Activated T-helper 17 cell treated with anti-CD3 and anti-CD28 coated beads, Interleukin-2, amount 50 U/mL, for 72 hours (primary cell): ENCODE results near the gene MDFIC2. TPM values are rescaled to one million over a fixed set of nuclear protein-coding genes. Genes with fewer than 3 reads are reported as not detected.
"Not testable (repeated sequence)": the region's sequence is repeated elsewhere in the genome, so short reads cannot be mapped to it uniquely, and the experiment has no call there.

Experiments
- ATAC-seq: fragments of 150-1000 bp; cut with Tn5 transposase; replicated peaks from 2 replicates; pipeline ENCODE4 v1.10.0; 2021; ENCODE audit warnings: mild to moderate bottlenecking, moderate library complexity
- H3K27ac Mint-ChIP-seq: one replicate; pipeline ENCODE4 v1.8.0; 2022; ENCODE audit warnings: mixed read lengths
- H3K27me3 Mint-ChIP-seq: one replicate; pipeline ENCODE4 v1.8.0; 2022; ENCODE audit warnings: mixed read lengths
- H3K36me3 Mint-ChIP-seq: one replicate; pipeline ENCODE4 v1.8.0; 2022; ENCODE audit warnings: low read depth, mild to moderate bottlenecking, mixed read lengths
- H3K4me1 Mint-ChIP-seq: one replicate; pipeline ENCODE4 v1.8.0; 2022; ENCODE audit warnings: mixed read lengths
- H3K4me3 Mint-ChIP-seq: one replicate; pipeline ENCODE4 v1.8.0; 2022; ENCODE audit warnings: mild to moderate bottlenecking, mixed read lengths
- H3K9me3 Mint-ChIP-seq: one replicate; pipeline ENCODE4 v1.8.0; 2022; ENCODE audit warnings: mixed read lengths
- total RNA-seq, 2 donors: library from RNA; stranded (reverse); gene quantifications; one replicate each; pipeline ENCODE4 v1.2.3, GENCODE V29; 2022

The MDFIC2 gene
- total RNA-seq, 2 donors from 2014 or later, result not detected

GRCh38 chr3:70290431-70291096 is 21.9 kb downstream of the MDFIC2 start:
- H3K4me3 Mint-ChIP-seq, H3K36me3 Mint-ChIP-seq, H3K4me1 Mint-ChIP-seq, H3K27ac Mint-ChIP-seq, H3K27me3 Mint-ChIP-seq, ATAC-seq, H3K9me3 Mint-ChIP-seq: not testable (repeated sequence)

- Mint-ChIP-seq H3K4me3 (no peak overlapping the region), H3K4me1 (no peaks in the 10 kb centered on the region), H3K36me3 (no peaks in the 10 kb centered on the region), H3K27me3 (no peaks in the 10 kb centered on the region), H3K27ac (no peak overlapping the region), H3K9me3 (peaks cover 3% of the 10 kb centered on the region)
- no peak for ATAC-seq
Observed at GRCh38 chr3:70281663-70282062, 30.8 kb downstream of the MDFIC2 start.

GRCh38 chr3:70277304-70277703 is 35.1 kb downstream of the MDFIC2 start:
- Mint-ChIP-seq H3K36me3 (no peaks in the 10 kb centered on the region), H3K27me3 (no peaks in the 10 kb centered on the region), H3K4me1 (no peaks in the 10 kb centered on the region), H3K27ac (no peak overlapping the region), H3K4me3 (no peak overlapping the region), H3K9me3 (peaks cover 3% of the 10 kb centered on the region)
- ATAC-seq, result no peak

GRCh38 chr3:70276901-70277300 is 35.5 kb downstream of the MDFIC2 start:
- Mint-ChIP-seq H3K27ac (no peak overlapping the region), H3K27me3 (no peaks in the 10 kb centered on the region), H3K4me3 (no peak overlapping the region), H3K9me3 (peaks cover 3% of the 10 kb centered on the region), H3K4me1 (no peaks in the 10 kb centered on the region), H3K36me3 (no peaks in the 10 kb centered on the region)
- ATAC-seq, result no peak

- H3K27me3 Mint-ChIP-seq, result no peaks in the 10 kb centered on the region
- ATAC-seq, result no peak
- peaks cover 3% of the 10 kb centered on the region for H3K9me3 Mint-ChIP-seq
Observed at GRCh38 chr3:70273492-70273891, 38.9 kb downstream of the MDFIC2 start.

GRCh38 chr3:70272798-70273197 is 39.6 kb downstream of the MDFIC2 start:
- Mint-ChIP-seq H3K9me3 (peaks cover 3% of the 10 kb centered on the region), H3K4me1 (no peaks in the 10 kb centered on the region), H3K36me3 (no peaks in the 10 kb centered on the region), H3K27me3 (no peaks in the 10 kb centered on the region), H3K4me3 (no peak overlapping the region), H3K27ac (no peak overlapping the region)
- no peak for ATAC-seq

More at GRCh38 chr3:70273492-70273891, 38.9 kb downstream of the MDFIC2 start:
- Mint-ChIP-seq H3K4me3 (no peak overlapping the region), H3K4me1 (no peaks in the 10 kb centered on the region), H3K27ac (no peak overlapping the region), H3K36me3 (no peaks in the 10 kb centered on the region)

- no peaks in the 10 kb centered on the region for H3K9me3 Mint-ChIP-seq
- no peaks in the 10 kb centered on the region for H3K36me3 Mint-ChIP-seq
- no peak overlapping the region for H3K27ac Mint-ChIP-seq
- no peak overlapping the region for H3K4me3 Mint-ChIP-seq
- no peak for ATAC-seq
- H3K4me1 Mint-ChIP-seq, result no peaks in the 10 kb centered on the region
- H3K27me3 Mint-ChIP-seq, result no peaks in the 10 kb centered on the region
Observed at GRCh38 chr3:70264122-70264780, 48.2 kb downstream of the MDFIC2 start.

GRCh38 chr3:70261283-70261682 is 51.2 kb downstream of the MDFIC2 start:
- Mint-ChIP-seq H3K9me3 (no peaks in the 10 kb centered on the region), H3K36me3 (no peaks in the 10 kb centered on the region)

GRCh38 chr3:70256566-70256965 is 55.9 kb downstream of the MDFIC2 start:
- Mint-ChIP-seq H3K36me3 (no peaks in the 10 kb centered on the region), H3K9me3 (no peaks in the 10 kb centered on the region), H3K27ac (no peak overlapping the region), H3K27me3 (peaks cover under 1% of the 10 kb centered on the region), H3K4me1 (no peaks in the 10 kb centered on the region), H3K4me3 (no peak overlapping the region)
- no peak for ATAC-seq

More at GRCh38 chr3:70261283-70261682, 51.2 kb downstream of the MDFIC2 start:
- Mint-ChIP-seq H3K27ac (no peak overlapping the region), H3K4me1 (no peaks in the 10 kb centered on the region), H3K4me3 (no peak overlapping the region), H3K27me3 (no peaks in the 10 kb centered on the region)
- ATAC-seq, result no peak

- Mint-ChIP-seq H3K27me3 (peaks cover 3% of the 10 kb centered on the region), H3K9me3 (peaks cover 7% of the 10 kb centered on the region), H3K4me3 (no peak overlapping the region), H3K36me3 (no peaks in the 10 kb centered on the region), H3K4me1 (no peaks in the 10 kb centered on the region), H3K27ac (no peak overlapping the region)
- ATAC-seq, result no peak
Observed at GRCh38 chr3:70250492-70250891, 61.9 kb downstream of the MDFIC2 start.

GRCh38 chr3:70249509-70250160 is 62.8 kb downstream of the MDFIC2 start:
- no peak overlapping the region for H3K4me3 Mint-ChIP-seq
- no peaks in the 10 kb centered on the region for H3K4me1 Mint-ChIP-seq
- ATAC-seq, result no peak
- no peaks in the 10 kb centered on the region for H3K36me3 Mint-ChIP-seq
- peaks cover 7% of the 10 kb centered on the region for H3K9me3 Mint-ChIP-seq
- peaks cover 3% of the 10 kb centered on the region for H3K27me3 Mint-ChIP-seq
- H3K27ac Mint-ChIP-seq, result no peak overlapping the region

GRCh38 chr3:70248856-70249255 is 63.6 kb downstream of the MDFIC2 start:
- H3K9me3 Mint-ChIP-seq, result peaks cover 10% of the 10 kb centered on the region
- no peak overlapping the region for H3K4me3 Mint-ChIP-seq
- no peak for ATAC-seq
- H3K36me3 Mint-ChIP-seq, result no peaks in the 10 kb centered on the region
- no peaks in the 10 kb centered on the region for H3K4me1 Mint-ChIP-seq
- no peak overlapping the region for H3K27ac Mint-ChIP-seq
- peaks cover 3% of the 10 kb centered on the region for H3K27me3 Mint-ChIP-seq

GRCh38 chr3:70247955-70248354 is 64.5 kb downstream of the MDFIC2 start:
- ATAC-seq, result no peak
- H3K36me3 Mint-ChIP-seq, result no peaks in the 10 kb centered on the region
- H3K4me1 Mint-ChIP-seq, result no peaks in the 10 kb centered on the region
- no peak overlapping the region for H3K27ac Mint-ChIP-seq
- H3K27me3 Mint-ChIP-seq, result peaks cover 3% of the 10 kb centered on the region
- no peak overlapping the region for H3K4me3 Mint-ChIP-seq
- peaks cover 11% of the 10 kb centered on the region for H3K9me3 Mint-ChIP-seq

- Mint-ChIP-seq H3K27ac (no peak overlapping the region), H3K4me1 (no peaks in the 10 kb centered on the region), H3K27me3 (no peaks in the 10 kb centered on the region), H3K9me3 (peaks cover 11% of the 10 kb centered on the region), H3K4me3 (no peak overlapping the region), H3K36me3 (no peaks in the 10 kb centered on the region)
- ATAC-seq, result no peak
Observed at GRCh38 chr3:70245746-70246525, 66.5 kb downstream of the MDFIC2 start.
